HEK293T (cell line): ENCODE data around the gene CPN1.

Experiments
- ARNT ChIP-seq: fragments of 450-650 bp; IDR thresholded peaks from 2 replicates; pipeline ENCODE4 v1.6.1; 2017; ENCODE audit warnings: mild to moderate bottlenecking
- BHLHE40 ChIP-seq: fragments of 450-650 bp; IDR thresholded peaks from 2 replicates; pipeline ENCODE4 v1.6.1; 2016; ENCODE audit warnings: mild to moderate bottlenecking, moderate library complexity, borderline replicate concordance
- CTBP1 ChIP-seq: fragments of 450-650 bp; IDR thresholded peaks from 2 replicates; pipeline ENCODE4 v1.6.1; 2016; ENCODE audit warnings: borderline replicate concordance
- FOXA1 ChIP-seq: fragments of 450-650 bp; IDR thresholded peaks from 2 replicates; pipeline ENCODE4 v1.6.1; 2016; ENCODE audit warnings: mild to moderate bottlenecking
- FOXK2 ChIP-seq: fragments of 450-650 bp; IDR thresholded peaks from 2 replicates; pipeline ENCODE4 v1.6.1; 2016; ENCODE audit warnings: mild to moderate bottlenecking
- HDGF ChIP-seq: fragments of 450-650 bp; IDR thresholded peaks from 2 replicates; pipeline ENCODE4 v1.6.1; 2017; ENCODE audit warnings: antibody characterized with exemption, borderline replicate concordance
- L3MBTL2 ChIP-seq: fragments of 450-650 bp; conservative IDR thresholded peaks from 2 replicates; pipeline ENCODE4 v1.6.1; 2016; ENCODE audit warnings: mild to moderate bottlenecking
- LEF1 ChIP-seq: fragments of 450-650 bp; IDR thresholded peaks from 2 replicates; pipeline ENCODE4 v1.6.1; 2017; ENCODE audit warnings: mild to moderate bottlenecking, borderline replicate concordance
- PKNOX1 ChIP-seq: fragments of 450-650 bp; IDR thresholded peaks from 2 replicates; pipeline ENCODE4 v1.6.1; 2016
- SP1 ChIP-seq: fragments of 450-650 bp; IDR thresholded peaks from 2 replicates; pipeline ENCODE4 v1.6.1; 2017
- SUZ12 ChIP-seq: fragments of 450-650 bp; IDR thresholded peaks from 2 replicates; pipeline ENCODE4 v1.6.1; 2016; ENCODE audit warnings: mild to moderate bottlenecking
- TARDBP ChIP-seq: fragments of 450-650 bp; IDR thresholded peaks from 2 replicates; pipeline ENCODE4 v1.6.1; 2016
- ZNF384 ChIP-seq: fragments of 450-650 bp; IDR thresholded peaks from 2 replicates; pipeline ENCODE4 v1.6.1; 2016

- no peak for TF ChIP-seq L3MBTL2
- no peak for TF ChIP-seq SP1
- no peak for TF ChIP-seq LEF1
- no peak for TF ChIP-seq PKNOX1
- no peak for TF ChIP-seq ARNT
- no peak for TF ChIP-seq FOXK2
- no peak for TF ChIP-seq FOXA1
- no peak for TF ChIP-seq BHLHE40
- TF ChIP-seq TARDBP, result no peak
- TF ChIP-seq ZNF384, result no peak
- no peak for TF ChIP-seq HDGF
- no peak for TF ChIP-seq CTBP1
- no peak for TF ChIP-seq SUZ12
Observed at GRCh38 chr10:100083623-100084022, 2.0 kb upstream of the CPN1 start.
